Fibroblast of lung (primary cell): ENCODE measurements around the gene EPS8L3. TPM values are rescaled to one million over a fixed set of nuclear protein-coding genes. Genes with fewer than 3 reads are reported as not detected.

Experiments
- DNase-seq, 2 donors: peaks; one replicate each; pipeline versions ENCODE4 v3.0.0 to v3.0.0-alpha.2; 2010; ENCODE audit warnings: low read depth in 2 of 2
- H2AFZ ChIP-seq: 2 replicates; pipeline ENCODE4 v1.5.1; 2012; ENCODE audit warnings: low read length, control low read depth, inconsistent platforms
- H3K27ac ChIP-seq: 2 replicates; pipeline ENCODE4 v1.5.1; 2011; ENCODE audit warnings: low read length, control low read depth; ENCODE audit not compliant: insufficient read depth
- H3K27me3 ChIP-seq: 2 replicates; pipeline ENCODE4 v1.5.1; 2011; ENCODE audit warnings: mild to moderate bottlenecking, low read length; ENCODE audit not compliant: control insufficient read depth, insufficient read depth
- H3K36me3 ChIP-seq: 2 replicates; pipeline ENCODE4 v1.5.1; 2011; ENCODE audit warnings: low read length; ENCODE audit not compliant: control insufficient read depth, insufficient read depth
- H3K4me1 ChIP-seq: 2 replicates; pipeline ENCODE4 v1.5.1; 2011; ENCODE audit warnings: low read length; ENCODE audit not compliant: control insufficient read depth, insufficient read depth; ENCODE audit errors: extremely low read depth
- H3K4me2 ChIP-seq: 2 replicates; pipeline ENCODE4 v1.5.1; 2011; ENCODE audit warnings: low read length, control low read depth; ENCODE audit not compliant: insufficient read depth; ENCODE audit errors: extremely low read depth
- H3K4me3 ChIP-seq, 4 experiments: fragments of 200-600 bp in 1 of 4; sonication (generic) in 1 of 4; replicated peaks in 1 of 4; 2 replicates each; pipeline ENCODE4 v1.5.1; 2011 to 2016; ENCODE audit warnings: low read length in 4 of 4, low read depth in 3 of 4, mild to moderate bottlenecking in 3 of 4, control low read depth in 2 of 4, inconsistent platforms in 1 of 4, mixed read lengths in 1 of 4; ENCODE audit not compliant: insufficient read depth in 1 of 4; ENCODE audit errors: control extremely low read depth in 1 of 4
- H3K79me2 ChIP-seq: 2 replicates; pipeline ENCODE4 v1.5.1; 2012; ENCODE audit warnings: mild to moderate bottlenecking, low read length, inconsistent platforms; ENCODE audit not compliant: control insufficient read depth, insufficient read depth
- H3K9ac ChIP-seq: 2 replicates; pipeline ENCODE4 v1.5.1; 2011; ENCODE audit warnings: mild to moderate bottlenecking, low read length, control low read depth; ENCODE audit not compliant: insufficient read depth
- H3K9me3 ChIP-seq: 2 replicates; pipeline ENCODE4 v1.5.1; 2012; ENCODE audit warnings: low read depth, low read length; ENCODE audit not compliant: control insufficient read depth, insufficient read depth
- H4K20me1 ChIP-seq: 2 replicates; pipeline ENCODE4 v1.5.1; 2011; ENCODE audit warnings: low read length; ENCODE audit not compliant: control insufficient read depth, insufficient read depth; ENCODE audit errors: extremely low read depth
- CTCF ChIP-seq, 2 donors: IDR thresholded peaks in 1 of 2; conservative IDR thresholded peaks in 1 of 2; 1 replicate in 1 of 2; 2 replicates in 1 of 2; pipeline ENCODE4 v1.5.1; 2011 to 2012; ENCODE audit warnings: low read length in 2 of 2, control low read depth in 1 of 2, inconsistent platforms in 1 of 2, low read depth in 1 of 2, mild to moderate bottlenecking in 1 of 2
- EZH2 ChIP-seq: IDR thresholded peaks from 2 replicates; pipeline ENCODE4 v1.5.1; 2012; ENCODE audit warnings: low read length, control low read depth, mild to moderate bottlenecking; ENCODE audit errors: missing control alignments
- polyA plus RNA-seq, 2 donors: library from polyadenylated mRNA; depleted of rRNA in 1 of 2; stranded (reverse) in 1 of 2; unstranded in 1 of 2; fragments of >200 nt; gene quantifications; 2 replicates each; pipeline ENCODE4 v1.2.1, GENCODE V29; 2011 to 2012; ENCODE audit warnings: missing spikeins in 1 of 2
- total RNA-seq: library from RNA; depleted of rRNA; stranded (reverse); fragments of >200 nt; gene quantifications from 2 replicates; pipeline ENCODE4 v1.2.1, GENCODE V29; 2014

EPS8L3 gene
- total and polyA plus RNA-seq, 2 donors (not counting 1 experiment from before 2014, with no cell fraction given) = not detected

- H3K9ac ChIP-seq = no peak overlapping the region
- DNase-seq = peak in 1 of 2 donors; percentile 54
- H3K27ac ChIP-seq = no peak overlapping the region
- H4K20me1 ChIP-seq = no peaks in the 10 kb centered on the region
- H3K36me3 ChIP-seq = no peaks in the 10 kb centered on the region
- H3K9me3 ChIP-seq = no peaks in the 10 kb centered on the region
- H2AFZ ChIP-seq = no peak overlapping the region
- H3K4me2 ChIP-seq = no peak overlapping the region
- TF ChIP-seq EZH2 = no peak
- peak in 1 of 2 donors; percentile 15 for TF ChIP-seq CTCF (conservative IDR thresholded peaks at IDR 0.05 in 1 of 2, IDR thresholded peaks at IDR 0.05 in 1 of 2; ENCODE audit: low read depth in 1 of 2, low read length in 2 of 2)
- H3K79me2 ChIP-seq = no peaks in the 10 kb centered on the region
- H3K4me1 ChIP-seq = peaks cover 24% of the 10 kb centered on the region
- no peak overlapping the region for H3K4me3 ChIP-seq
- H3K27me3 ChIP-seq = no peaks in the 10 kb centered on the region
Measured at GRCh38 chr1:109806733-109807400, 43.1 kb upstream of the EPS8L3 start.

- H3K4me2 ChIP-seq = no peak overlapping the region
- peaks cover 24% of the 10 kb centered on the region for H3K4me1 ChIP-seq
- no peaks in the 10 kb centered on the region for H3K79me2 ChIP-seq
- peak in 1 of 2 donors; percentile 57 for DNase-seq
- no peaks in the 10 kb centered on the region for H3K27me3 ChIP-seq
- no peak overlapping the region for H3K9ac ChIP-seq
- H4K20me1 ChIP-seq = no peaks in the 10 kb centered on the region
- no peak for TF ChIP-seq CTCF (conservative IDR thresholded peaks at IDR 0.05 in 1 of 2, IDR thresholded peaks at IDR 0.05 in 1 of 2; ENCODE audit: low read depth in 1 of 2, low read length in 2 of 2)
- TF ChIP-seq EZH2 = no peak
- no peak overlapping the region for H3K27ac ChIP-seq
- H2AFZ ChIP-seq = no peak overlapping the region
- no peaks in the 10 kb centered on the region for H3K36me3 ChIP-seq
- no peak overlapping the region for H3K4me3 ChIP-seq
- no peaks in the 10 kb centered on the region for H3K9me3 ChIP-seq
Measured at GRCh38 chr1:109805486-109806165, 41.9 kb upstream of the EPS8L3 start.

GRCh38 chr1:109804660-109805059 is 40.9 kb upstream of the EPS8L3 start:
- Histone ChIP-seq H3K27ac (no peak overlapping the region), H3K79me2 (no peaks in the 10 kb centered on the region), H3K36me3 (no peaks in the 10 kb centered on the region), H3K9me3 (no peaks in the 10 kb centered on the region), H2AFZ (no peak overlapping the region), H3K4me2 (no peak overlapping the region), H3K27me3 (no peaks in the 10 kb centered on the region), H3K4me3 (no peak overlapping the region), H3K4me1 (peaks cover 24% of the 10 kb centered on the region), H3K9ac (no peak overlapping the region), H4K20me1 (no peaks in the 10 kb centered on the region)
- TF ChIP-seq EZH2 (no peak), CTCF (conservative IDR thresholded peaks at IDR 0.05 in 1 of 2, IDR thresholded peaks at IDR 0.05 in 1 of 2; ENCODE audit: low read depth in 1 of 2, low read length in 2 of 2) (no peak)
- no peak for DNase-seq
